ENCODE measurements around the gene VSTM4.

VSTM4 gene

DNA sequence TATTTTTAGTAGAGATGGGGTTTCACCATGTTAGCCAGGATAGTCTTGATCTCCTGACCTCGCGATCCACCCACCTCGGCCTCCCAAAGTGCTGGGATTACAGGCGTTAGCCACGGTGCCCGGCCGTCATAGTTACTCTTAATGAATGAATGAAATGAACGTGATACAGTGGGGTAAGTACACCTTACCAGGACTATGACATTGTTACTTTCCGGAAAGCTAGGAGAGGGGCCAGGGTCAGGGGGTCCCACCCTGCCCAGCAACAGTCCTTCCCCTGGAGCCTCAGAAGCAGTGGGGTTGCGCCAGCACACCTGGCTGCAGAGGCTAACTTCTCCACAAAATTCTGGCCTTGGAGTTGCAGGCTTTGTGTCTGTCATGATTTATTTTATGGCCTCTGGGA, 21.4 kb downstream of the VSTM4 start:
- DNase-seq (ENCODE audit: low read depth in 4 of 4, low spot score in 1 of 4): no peak

DNA sequence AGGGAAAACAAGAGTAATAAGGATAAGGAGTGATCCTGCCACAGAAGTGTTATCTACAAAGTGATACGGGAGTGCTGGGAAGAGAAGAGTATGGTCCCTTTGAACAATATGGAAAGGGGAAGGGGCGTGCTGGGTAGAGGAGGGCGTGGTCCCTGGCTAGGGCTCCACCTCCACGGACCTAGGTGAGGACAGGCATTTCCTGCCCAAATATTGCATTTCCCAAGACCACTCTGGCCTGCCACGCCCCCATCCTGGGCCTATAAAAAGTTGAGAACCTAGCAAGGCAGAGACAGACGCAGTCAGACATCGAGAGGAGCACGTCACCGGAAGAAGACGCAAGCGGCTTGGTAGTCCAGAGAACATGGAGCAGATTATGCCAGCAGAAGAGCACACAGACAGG, 22.8 kb downstream of the VSTM4 start:
- DNase-seq (ENCODE audit: low read depth in 4 of 4, low spot score in 1 of 4): no peak

GRCh38 chr10:49091450-49092210, 23.7 kb downstream of the VSTM4 start:
- no peak for DNase-seq (ENCODE audit: low read depth in 4 of 4, low spot score in 1 of 4)

DNA sequence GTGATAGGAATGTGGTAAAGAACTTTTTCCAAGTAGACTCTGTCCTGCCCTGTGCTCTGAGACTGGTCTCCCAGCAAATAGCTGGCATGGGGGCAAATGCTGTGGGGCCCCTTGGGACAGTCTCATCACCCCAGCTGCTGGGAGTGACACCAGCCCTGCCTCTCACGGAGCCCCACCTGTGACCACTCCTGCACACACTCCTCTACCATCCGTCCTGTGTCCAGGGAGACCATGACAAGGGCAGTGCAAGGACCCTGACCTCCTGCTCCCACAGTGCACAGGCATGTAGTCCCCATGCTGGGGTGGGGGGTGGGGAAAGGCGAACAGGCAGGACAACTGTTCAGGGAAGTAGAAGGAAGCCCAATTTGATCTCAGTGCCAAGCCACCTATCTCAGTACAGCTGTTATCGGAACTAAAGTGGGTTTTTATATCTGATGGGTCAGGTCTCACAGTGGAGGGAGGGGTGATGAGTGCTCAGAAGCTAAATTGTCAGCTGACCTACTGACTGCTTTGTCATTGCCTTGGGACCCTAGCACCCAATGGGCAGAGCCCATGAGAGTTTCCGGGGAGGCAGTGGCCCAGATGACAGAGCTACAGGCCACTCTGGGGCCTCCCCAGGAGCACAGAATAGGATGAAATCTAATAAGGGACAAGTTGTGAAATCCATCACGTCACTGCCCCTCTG, 24.5 kb downstream of the VSTM4 start:
- no peak for DNase-seq (ENCODE audit: low read depth in 4 of 4, low spot score in 1 of 4)

DNA sequence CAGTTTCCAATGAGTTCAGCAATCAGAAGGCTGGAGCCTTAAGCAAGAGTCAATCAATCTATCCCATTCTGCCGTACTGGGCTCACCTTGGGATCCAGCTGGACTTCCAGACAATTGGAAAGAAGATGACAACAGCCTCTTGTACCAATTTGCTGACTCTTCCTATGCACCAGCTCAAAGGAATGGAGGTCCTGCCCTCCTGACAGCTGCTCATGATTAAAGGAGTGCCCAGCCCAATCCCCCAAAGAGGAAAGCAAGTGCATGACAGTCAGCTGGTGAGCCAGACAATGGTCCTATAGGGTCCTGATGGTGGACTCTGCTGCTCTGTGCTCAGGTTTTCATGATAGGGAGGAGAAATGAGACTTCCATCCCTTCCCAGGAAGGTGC, 25.1 kb downstream of the VSTM4 start:
- no peak for DNase-seq (ENCODE audit: low read depth in 4 of 4, low spot score in 1 of 4)

DNA sequence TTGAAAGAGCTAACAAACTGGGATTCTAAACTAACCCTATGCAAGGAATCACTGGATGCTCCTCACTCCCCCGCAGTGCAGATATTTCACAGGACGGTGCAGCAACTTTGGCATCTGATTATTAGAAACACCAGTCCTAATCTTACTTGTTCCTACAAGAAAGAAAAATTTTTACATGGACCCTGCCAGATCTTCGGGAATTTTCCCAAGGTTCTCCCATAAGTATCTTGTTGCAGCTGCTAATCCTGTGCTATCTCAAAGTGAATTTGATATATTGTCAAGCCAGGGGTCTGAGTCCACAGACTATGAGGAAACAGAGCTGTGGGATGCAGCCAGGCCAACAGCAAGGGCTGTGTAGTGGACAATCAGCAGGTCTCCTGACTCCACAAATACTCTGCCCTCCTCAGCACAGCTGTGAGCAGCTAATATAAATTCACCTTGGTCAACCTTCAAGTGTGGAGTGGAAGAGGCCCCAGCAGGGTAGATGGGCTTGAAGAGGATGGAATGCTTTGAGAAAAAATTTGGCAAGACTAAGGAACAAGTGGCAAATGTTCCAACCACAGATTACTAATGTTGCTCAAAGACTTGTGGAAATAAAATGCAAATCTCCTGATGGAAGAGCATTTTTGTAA, 25.6 kb downstream of the VSTM4 start:
- DNase-seq (ENCODE audit: low read depth in 4 of 4, low spot score in 1 of 4): no peak

DNA sequence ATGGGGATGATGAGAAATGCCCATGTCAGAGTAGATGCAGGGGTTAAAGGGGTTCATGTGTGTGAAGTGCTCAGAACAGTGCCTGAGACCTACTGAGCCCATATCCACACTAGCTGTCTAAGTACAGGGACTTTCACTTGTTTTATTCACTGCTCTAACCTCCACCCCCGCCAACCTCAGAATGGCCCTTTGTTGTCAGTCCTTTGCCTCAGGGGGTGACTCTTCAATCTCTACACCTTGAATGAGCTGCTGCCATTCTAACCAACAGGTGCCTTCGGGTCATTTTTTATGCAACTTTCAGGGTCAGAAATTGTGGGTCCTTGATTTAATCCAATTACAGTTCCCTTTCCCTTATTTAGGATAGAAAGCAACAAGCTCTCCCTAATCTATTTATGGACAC, 26.2 kb downstream of the VSTM4 start:
- DNase-seq (ENCODE audit: low read depth in 4 of 4, low spot score in 1 of 4): no peak

DNA sequence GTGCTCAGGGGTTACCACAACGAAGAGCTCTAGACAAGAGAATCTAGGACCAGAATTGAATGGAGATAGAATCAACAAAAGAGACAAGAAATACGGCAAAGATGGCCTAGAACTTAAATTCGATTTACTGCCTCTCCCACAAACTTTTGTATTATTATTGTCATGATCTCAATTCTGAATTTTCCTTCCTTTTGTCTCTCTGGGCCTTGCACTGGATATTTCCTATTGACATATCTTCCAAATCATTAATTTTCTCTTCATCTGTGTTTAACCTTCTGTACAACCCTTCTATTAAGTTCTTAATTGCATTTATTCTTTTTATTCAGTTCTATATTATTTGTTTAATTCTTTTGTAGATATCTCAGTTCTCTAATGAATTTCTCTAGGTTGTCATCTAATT, 28.4 kb downstream of the VSTM4 start:
- no peak for DNase-seq (ENCODE audit: low read depth in 4 of 4, low spot score in 1 of 4)

DNA sequence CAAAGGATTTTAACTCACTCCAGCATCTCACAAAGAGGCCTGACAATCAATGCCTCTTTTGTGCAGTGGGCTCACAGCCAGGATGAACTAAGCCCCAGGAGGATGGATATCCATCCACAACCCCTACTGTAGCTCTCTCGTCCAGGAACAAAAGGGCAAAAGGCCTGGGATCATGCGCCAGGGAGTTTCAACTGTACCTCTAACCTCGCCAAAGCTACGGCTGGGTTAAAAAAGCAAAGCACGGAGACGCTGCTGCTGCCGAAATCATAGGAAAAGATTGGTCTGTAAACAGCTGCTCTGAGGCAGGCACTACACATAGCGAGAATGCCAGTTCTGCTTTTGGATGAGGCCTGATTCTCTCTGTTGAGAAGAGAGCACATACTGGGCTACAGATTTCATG, 32.1 kb downstream of the VSTM4 start:
- DNase-seq (ENCODE audit: low read depth in 4 of 4, low spot score in 1 of 4): no peak

DNA sequence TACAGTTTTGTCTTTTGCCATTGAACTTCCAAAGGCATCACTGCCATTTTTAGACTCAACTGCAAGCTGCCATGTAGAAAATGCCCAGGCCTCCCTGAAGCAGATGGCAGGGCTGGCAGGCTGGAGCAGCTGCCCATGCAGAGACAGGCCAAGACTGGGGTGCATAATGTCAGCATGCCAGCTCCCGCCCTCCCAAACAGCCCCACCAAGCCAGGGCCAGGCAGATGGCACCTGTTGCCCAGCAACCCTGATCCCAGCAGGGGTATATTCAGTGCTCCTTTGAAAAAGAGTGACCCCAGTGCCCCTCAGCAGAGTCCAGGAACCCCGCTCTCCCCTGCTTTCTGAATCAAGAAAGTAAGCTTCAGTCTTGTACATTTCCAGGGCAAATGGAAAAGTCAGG, 32.6 kb downstream of the VSTM4 start:
- no peak for DNase-seq (ENCODE audit: low read depth in 4 of 4, low spot score in 1 of 4)

GRCh38 chr10:49081547-49082275, 33.6 kb downstream of the VSTM4 start:
- DNase-seq (ENCODE audit: low read depth in 4 of 4, low spot score in 1 of 4): no peak

DNA sequence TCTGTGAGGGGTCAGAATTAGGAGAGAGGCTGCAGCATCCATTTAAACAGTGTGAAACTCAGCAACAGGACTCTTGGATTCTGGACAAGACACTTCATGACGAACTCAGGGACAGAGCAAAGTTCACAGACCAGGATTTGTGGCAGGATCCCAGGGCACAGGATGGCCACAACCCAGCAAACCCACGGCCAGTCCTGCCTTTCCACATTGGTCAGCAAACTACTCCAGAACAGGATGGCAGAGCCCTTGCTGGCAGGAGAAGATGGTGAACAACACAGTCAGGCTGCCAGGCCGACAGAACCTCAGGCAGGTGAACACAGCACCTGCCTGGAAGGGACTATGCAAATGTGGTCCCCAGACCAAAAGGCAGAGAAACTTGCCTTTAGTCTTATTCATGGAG, 34.4 kb downstream of the VSTM4 start:
- no peak for DNase-seq (ENCODE audit: low read depth in 4 of 4, low spot score in 1 of 4)

DNA sequence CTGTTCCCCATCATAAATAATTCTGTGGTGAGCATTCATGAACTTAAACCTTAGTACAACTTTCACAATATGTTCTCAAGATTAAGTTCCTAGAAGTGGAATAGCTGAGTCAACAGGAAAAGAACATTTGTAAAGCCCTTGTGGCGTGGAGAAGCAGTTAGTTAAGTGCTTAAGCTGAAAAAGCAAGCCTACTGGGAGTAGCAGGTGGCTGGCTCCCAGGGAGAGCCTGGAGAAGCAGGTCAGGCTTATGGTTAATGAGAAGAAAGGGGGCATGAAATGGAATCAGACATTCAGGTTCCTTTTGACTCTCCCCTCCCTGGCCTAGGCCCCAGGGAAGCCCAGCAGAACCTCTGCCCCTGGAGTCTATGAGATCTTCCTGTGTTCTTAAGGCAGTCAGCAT, 35.3 kb downstream of the VSTM4 start:
- no peak for DNase-seq (ENCODE audit: low read depth in 4 of 4, low spot score in 1 of 4)

DNA sequence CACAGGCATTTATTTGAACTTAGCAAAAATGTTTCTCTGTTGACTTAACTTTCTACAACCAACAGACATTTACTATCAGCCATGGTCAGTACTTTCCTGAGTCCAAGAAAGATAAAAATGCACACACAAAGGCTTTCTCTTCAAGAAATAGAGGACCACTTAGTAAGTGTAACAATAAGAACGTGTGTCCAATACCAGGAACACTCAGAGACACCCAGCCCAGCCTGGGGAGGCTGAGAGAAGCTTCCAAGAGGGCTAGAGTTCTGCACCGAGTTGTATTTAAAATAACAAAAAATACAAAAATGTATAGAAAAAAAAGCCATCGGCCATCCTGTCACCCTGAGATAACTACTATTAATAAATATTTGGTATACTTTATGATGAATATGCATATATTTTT, 35.8 kb downstream of the VSTM4 start:
- no peak for DNase-seq (ENCODE audit: low read depth in 4 of 4, low spot score in 1 of 4)

- no peak for DNase-seq (ENCODE audit: low read depth in 4 of 4, low spot score in 1 of 4)
Measured at GRCh38 chr10:49079072-49079471, 36.2 kb downstream of the VSTM4 start.

GRCh38 chr10:49078433-49078832, 36.9 kb downstream of the VSTM4 start:
- no peak for DNase-seq (ENCODE audit: low read depth in 4 of 4, low spot score in 1 of 4)

DNA sequence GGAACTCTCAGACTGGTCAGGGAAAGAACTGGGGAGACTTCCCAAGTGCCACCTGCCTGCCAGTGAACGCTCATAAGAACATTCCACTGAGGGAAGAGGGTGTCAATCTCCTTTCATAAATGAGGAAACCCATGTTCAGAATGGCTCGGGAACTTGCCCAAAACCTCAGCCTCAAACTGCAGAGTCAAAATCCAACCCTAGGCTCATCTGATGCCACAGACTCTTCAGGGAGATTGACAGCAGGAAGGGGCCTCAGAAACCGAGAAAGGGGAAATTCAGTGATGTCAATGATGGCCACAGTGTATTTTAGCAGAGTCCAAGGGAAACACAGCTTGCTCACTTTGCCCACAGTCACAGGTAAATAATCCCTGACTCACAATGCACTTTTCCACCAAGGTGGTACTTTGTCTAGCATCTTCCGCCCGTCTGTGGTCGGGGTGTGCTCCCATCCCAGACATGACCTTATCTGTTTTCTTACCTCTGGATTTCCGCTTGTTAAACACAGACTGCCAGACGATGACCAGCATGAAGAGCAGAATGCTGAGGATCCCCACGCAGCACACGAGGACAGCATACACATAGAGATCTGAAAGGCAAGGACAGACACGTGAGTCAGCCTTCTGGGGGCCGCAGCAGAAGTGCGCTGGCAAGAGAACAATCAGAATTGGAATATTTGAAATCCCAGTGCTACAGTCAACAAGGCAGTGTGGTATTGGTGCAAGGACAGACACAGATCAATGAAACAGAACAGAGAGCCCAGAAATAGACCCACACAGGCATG, 38.4 kb downstream of the VSTM4 start:
- no peak for DNase-seq (ENCODE audit: low read depth in 4 of 4, low spot score in 1 of 4)

DNA sequence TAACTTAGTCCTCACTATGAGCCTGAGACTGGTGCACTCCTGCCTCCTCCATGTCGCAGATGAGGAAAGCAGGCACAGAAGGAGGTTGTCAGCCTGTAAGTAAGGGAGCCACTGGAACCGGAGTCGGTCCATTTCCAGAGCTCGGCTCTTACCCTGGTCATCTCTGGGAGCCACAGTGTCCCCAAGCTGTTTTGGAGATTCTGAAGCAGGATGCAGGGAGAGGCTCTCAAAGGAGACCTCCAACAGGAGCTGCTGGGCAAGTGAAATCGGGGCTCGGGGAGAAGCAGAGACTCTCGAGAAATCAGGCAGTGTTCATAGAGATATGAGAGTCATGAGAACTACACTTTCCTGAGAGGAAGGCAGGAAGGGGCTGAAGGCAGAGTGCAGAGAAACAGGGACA, 39.0 kb downstream of the VSTM4 start:
- no peak for DNase-seq (ENCODE audit: low read depth in 4 of 4, low spot score in 1 of 4)

- no peak for DNase-seq (ENCODE audit: low read depth in 4 of 4, low spot score in 1 of 4)
Measured at GRCh38 chr10:49075743-49076142, 39.6 kb downstream of the VSTM4 start.

DNA sequence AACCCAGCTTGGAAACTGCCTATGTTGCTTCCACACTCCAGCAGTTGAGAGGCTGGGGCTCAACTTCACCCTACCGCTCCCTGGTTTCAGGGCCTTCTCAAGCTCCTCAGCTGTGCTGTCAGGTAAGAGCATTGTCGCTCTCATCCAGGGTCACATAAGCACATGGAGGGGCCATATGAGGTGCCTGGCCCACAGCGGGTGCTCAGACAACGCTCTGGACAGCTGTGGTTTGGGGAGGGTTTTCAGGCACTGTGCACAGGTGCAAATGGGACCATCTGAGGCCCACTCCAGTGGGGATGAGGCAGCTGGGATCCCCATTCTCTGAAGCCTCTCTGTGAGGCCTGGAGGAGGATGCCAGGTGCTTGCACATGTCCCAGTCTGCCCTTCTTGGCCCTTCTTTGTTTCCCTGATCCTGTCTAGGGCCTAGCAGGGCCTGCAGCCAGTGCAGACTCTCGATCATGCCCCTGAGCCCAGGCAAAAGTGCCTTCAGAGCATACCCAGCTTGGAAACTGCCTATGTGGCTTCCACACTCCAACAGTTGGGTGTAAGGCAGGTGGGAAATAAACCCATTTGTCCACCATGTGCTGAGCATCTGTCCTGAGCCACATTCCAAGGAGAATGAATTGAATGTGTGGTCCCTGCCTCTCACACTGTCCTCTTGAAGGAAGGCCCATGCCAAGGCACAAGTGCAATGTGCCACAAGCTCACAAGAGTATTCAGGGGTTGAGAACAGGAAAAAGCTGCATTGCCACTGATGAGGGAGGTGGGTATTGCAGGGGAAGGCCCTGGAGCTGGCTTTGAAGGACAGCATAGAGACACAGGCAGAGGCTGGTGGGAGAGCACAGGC, 40.3 kb downstream of the VSTM4 start:
- DNase-seq (ENCODE audit: low read depth in 4 of 4, low spot score in 1 of 4): no peak
